ENCODE data around the gene ARSA.
"Not testable (repeated sequence)": the region's sequence is repeated elsewhere in the genome, so short reads cannot be mapped to it uniquely, and the experiment has no call there.

ARSA gene

DNA sequence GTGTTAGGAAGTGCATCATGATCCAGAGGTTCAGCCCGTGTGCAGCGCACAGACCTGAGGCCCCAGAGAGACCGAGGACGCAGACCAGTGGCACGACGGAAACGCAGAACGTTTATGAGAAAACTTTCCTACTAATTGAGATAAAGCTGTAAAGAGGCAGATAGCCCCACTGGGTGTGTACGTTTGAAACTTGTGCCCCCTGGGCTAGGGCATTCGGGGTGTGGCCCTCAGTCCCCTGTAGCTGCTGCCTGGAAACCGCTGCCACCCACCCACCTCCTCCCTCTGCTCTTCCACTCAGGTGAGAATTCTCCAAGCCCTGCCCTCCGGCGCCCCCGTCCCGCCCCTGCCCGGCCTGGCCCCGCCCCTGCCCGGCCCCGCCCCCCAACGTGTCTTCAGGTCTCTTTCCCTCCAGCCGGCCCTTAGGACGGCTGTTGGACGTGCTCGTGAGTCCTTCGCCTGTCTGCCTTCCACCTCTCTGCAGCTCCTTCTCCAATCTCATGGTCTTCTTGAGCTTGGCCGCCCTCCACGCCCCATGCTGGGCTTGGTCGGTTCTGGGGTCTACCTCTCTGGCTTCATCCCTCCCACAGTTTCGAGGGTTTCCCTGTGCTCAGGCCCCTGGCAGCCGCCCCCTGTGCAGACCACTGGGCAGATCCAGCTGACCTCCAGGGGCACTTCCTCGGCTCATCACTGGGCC is 15.3 kb downstream of the ARSA start:
- Histone ChIP-seq H3K9ac (ENCODE audit: low read length) (no peak overlapping the region), H3K27me3 (ENCODE audit: control insufficient read depth, insufficient read depth, low read length) (peaks cover 8% of the 10 kb centered on the region), H3K4me3 (ENCODE audit: low read length) (no peak overlapping the region), H3K9me3 (ENCODE audit: control insufficient read depth, low read depth, low read length) (no peaks in the 10 kb centered on the region), H3K36me3 (ENCODE audit: control insufficient read depth, low read depth, low read length) (no peaks in the 10 kb centered on the region), H3K4me1 (ENCODE audit: control insufficient read depth, low read depth, low read length) (no peaks in the 10 kb centered on the region), H3K27ac (ENCODE audit: low read length) (no peak overlapping the region)

DNA sequence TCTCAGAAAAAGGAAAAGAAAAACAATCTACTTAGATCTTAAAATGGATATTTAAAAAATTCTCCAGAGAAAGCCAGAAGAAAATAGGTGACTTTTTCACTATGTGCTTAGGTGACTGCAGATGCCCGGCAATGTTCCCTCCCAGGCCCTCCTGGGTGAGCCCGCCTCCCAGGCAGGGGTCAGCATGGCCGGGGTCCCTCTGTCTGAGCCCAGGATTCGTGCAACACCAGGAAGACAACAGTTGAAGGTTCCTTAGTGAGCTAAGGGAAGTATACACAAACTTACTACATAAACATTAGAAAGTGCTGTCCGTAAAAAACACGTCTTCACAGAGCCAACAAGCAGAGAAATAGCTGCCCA is 15.8 kb downstream of the ARSA start:
- H3K9me3 ChIP-seq (ENCODE audit: control insufficient read depth, low read depth, low read length), result no peaks in the 10 kb centered on the region
- no peak overlapping the region for H3K9ac ChIP-seq (ENCODE audit: low read length)
- no peak overlapping the region for H3K4me3 ChIP-seq (ENCODE audit: low read length)
- no peak overlapping the region for H3K27ac ChIP-seq (ENCODE audit: low read length)
- H3K36me3 ChIP-seq (ENCODE audit: control insufficient read depth, low read depth, low read length), result no peaks in the 10 kb centered on the region
- H3K4me1 ChIP-seq (ENCODE audit: control insufficient read depth, low read depth, low read length), result no peaks in the 10 kb centered on the region
- H3K27me3 ChIP-seq (ENCODE audit: control insufficient read depth, insufficient read depth, low read length), result peaks cover 8% of the 10 kb centered on the region

DNA sequence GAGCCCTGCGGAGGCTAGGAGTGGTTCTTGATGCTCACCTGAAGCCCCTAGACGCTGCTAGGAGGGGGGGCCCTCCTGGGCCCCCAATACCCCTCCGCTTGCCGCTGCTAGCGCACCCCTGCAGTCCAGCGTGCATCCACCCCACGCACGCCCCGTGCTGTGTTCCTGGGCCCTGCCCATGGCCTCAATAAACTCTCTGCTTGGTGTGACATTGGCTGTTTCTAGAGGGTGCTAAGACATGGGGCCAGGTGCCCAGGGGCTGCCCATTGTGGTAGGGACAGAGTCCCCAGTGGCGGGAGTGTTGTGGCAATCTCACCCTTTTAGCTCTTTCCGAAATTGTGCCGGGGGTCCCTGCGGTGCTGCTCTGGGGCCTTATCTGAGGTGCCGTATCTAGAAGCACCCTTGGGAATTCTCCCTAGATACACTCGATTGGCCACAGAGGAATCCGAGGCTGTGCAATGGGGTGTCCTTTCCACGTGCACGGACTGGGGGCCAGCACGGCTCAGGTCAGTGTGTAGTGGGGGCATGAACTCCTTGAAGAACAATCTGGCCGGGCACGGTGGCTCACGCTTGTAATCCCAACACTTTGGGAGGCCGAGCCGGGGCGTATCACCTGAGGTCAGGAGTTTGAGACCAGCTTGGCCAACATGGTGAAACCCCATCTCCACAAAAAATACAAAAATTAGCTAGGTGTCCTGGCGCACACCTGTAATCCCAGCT is 16.5 kb downstream of the ARSA start:
- H3K4me1 ChIP-seq (ENCODE audit: control insufficient read depth, low read depth, low read length), result no peaks in the 10 kb centered on the region
- H3K4me3 ChIP-seq (ENCODE audit: low read length), result no peak overlapping the region
- no peaks in the 10 kb centered on the region for H3K9me3 ChIP-seq (ENCODE audit: control insufficient read depth, low read depth, low read length)
- H3K27ac ChIP-seq (ENCODE audit: low read length), result no peak overlapping the region
- peaks cover 8% of the 10 kb centered on the region for H3K27me3 ChIP-seq (ENCODE audit: control insufficient read depth, insufficient read depth, low read length)
- H3K36me3 ChIP-seq (ENCODE audit: control insufficient read depth, low read depth, low read length), result no peaks in the 10 kb centered on the region
- no peak overlapping the region for H3K9ac ChIP-seq (ENCODE audit: low read length)

DNA sequence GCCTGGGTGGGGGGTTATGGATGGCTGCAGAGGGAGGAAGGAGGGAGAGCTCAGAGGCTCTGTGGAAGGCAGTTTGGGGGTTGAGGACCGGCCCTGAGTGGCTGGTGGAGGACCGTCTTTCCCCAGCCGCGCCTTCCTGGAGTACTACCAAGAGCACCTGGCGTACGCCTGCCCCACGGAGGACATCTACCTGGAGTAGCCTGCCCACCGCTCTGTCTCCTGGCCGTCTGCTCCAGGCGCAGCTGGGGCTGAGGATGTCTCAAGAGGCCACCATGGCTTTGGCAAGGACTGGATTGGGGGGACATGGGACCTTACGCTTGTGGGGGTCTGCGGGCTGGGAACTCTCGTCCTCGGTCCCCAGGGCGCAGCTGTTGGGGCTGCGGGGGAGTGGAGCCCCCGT is 17.4 kb downstream of the ARSA start:
- Histone ChIP-seq H3K27me3 (ENCODE audit: control insufficient read depth, insufficient read depth, low read length) (peaks cover 8% of the 10 kb centered on the region), H3K9ac (ENCODE audit: low read length) (no peak overlapping the region), H3K9me3 (ENCODE audit: control insufficient read depth, low read depth, low read length) (no peaks in the 10 kb centered on the region), H3K27ac (ENCODE audit: low read length) (no peak overlapping the region), H3K4me1 (ENCODE audit: control insufficient read depth, low read depth, low read length) (no peaks in the 10 kb centered on the region), H3K36me3 (ENCODE audit: control insufficient read depth, low read depth, low read length) (no peaks in the 10 kb centered on the region), H3K4me3 (ENCODE audit: low read length) (no peak overlapping the region)

DNA sequence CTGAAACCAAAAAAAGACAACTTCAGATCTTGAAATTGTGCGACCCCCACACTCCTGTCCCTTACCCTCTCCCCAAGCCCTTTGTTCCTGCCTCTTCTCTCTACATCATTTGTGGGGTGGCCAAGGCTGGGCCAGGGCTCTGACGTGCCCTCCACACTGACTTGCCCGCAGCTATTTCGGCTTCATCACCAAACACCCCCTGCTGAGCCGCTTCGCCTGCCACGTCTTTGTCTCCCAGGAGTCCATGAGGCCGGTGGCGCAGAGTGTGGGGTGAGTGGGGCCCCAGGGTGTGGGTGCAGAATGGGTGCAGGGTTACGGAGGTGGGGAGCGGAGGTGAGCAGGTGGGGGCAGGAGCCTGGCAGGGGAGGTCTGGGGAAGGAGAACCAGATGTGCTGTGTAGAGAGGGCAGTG is 17.9 kb downstream of the ARSA start:
- Histone ChIP-seq H3K9me3 (ENCODE audit: control insufficient read depth, low read depth, low read length) (no peaks in the 10 kb centered on the region), H3K4me3 (ENCODE audit: low read length) (no peak overlapping the region), H3K27ac (ENCODE audit: low read length) (no peak overlapping the region), H3K27me3 (ENCODE audit: control insufficient read depth, insufficient read depth, low read length) (peaks cover 8% of the 10 kb centered on the region), H3K9ac (ENCODE audit: low read length) (no peak overlapping the region), H3K36me3 (ENCODE audit: control insufficient read depth, low read depth, low read length) (no peaks in the 10 kb centered on the region), H3K4me1 (ENCODE audit: control insufficient read depth, low read depth, low read length) (no peaks in the 10 kb centered on the region)

GRCh38 chr22:50609599-50609998 is 18.4 kb downstream of the ARSA start:
- Histone ChIP-seq H3K4me3 (ENCODE audit: low read length) (no peak overlapping the region), H3K9me3 (ENCODE audit: control insufficient read depth, low read depth, low read length) (no peaks in the 10 kb centered on the region), H3K27me3 (ENCODE audit: control insufficient read depth, insufficient read depth, low read length) (peaks cover 8% of the 10 kb centered on the region), H3K9ac (ENCODE audit: low read length) (no peak overlapping the region), H3K4me1 (ENCODE audit: control insufficient read depth, low read depth, low read length) (no peaks in the 10 kb centered on the region), H3K36me3 (ENCODE audit: control insufficient read depth, low read depth, low read length) (no peaks in the 10 kb centered on the region), H3K27ac (ENCODE audit: low read length) (no peak overlapping the region)

DNA sequence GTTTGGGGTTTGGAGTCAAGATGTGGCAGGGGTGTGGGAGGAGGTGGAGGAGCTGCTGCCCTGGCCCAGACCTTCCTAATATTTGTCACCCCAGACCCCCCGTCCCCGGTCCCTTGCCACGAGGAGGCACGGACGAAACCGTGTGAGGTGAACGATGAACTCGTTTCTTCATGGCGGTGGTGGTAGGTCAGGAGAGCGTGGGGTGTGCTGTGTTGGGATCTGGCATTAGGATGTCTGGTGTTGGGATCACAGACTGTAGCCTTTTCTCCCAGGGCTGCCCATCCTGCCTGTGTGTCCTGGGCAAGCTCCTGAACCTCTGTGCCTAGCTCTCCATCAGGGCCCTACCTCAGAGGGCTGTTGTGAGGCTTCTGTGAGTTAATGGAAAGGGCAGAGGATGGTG is 19.0 kb downstream of the ARSA start:
- Histone ChIP-seq H3K27me3 (ENCODE audit: control insufficient read depth, insufficient read depth, low read length) (peaks cover 8% of the 10 kb centered on the region), H3K4me3 (ENCODE audit: low read length) (no peak overlapping the region), H3K9me3 (ENCODE audit: control insufficient read depth, low read depth, low read length) (no peaks in the 10 kb centered on the region), H3K27ac (ENCODE audit: low read length) (no peak overlapping the region), H3K9ac (ENCODE audit: low read length) (no peak overlapping the region), H3K4me1 (ENCODE audit: control insufficient read depth, low read depth, low read length) (no peaks in the 10 kb centered on the region), H3K36me3 (ENCODE audit: control insufficient read depth, low read depth, low read length) (no peaks in the 10 kb centered on the region)

GRCh38 chr22:50608058-50608840 is 19.7 kb downstream of the ARSA start:
- H3K4me3 ChIP-seq (ENCODE audit: low read length); H3K9ac ChIP-seq (ENCODE audit: low read length); H3K36me3 ChIP-seq (ENCODE audit: control insufficient read depth, low read depth, low read length); H3K27ac ChIP-seq (ENCODE audit: low read length); H3K4me1 ChIP-seq (ENCODE audit: control insufficient read depth, low read depth, low read length); H3K27me3 ChIP-seq (ENCODE audit: control insufficient read depth, insufficient read depth, low read length); H3K9me3 ChIP-seq (ENCODE audit: control insufficient read depth, low read depth, low read length): not testable (repeated sequence)

DNA sequence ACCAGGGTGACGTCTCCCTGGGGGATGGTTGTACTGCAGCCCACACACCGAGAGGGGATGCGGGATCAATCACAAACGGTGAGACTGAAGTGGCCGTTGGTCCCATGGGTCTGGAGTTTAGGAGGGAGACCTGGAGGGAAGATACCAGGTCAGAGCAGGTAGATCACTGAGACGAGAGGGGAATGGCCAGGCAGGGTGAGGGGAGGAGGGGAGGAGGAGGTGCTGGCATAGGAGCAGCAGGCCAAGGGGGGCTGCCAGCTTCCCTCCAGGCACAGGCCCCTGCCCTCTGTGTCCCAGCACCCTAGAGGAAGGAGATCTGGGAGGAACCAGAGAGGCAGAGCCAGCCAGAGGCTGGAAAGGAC is 20.3 kb downstream of the ARSA start:
- Histone ChIP-seq H3K9me3 (ENCODE audit: control insufficient read depth, low read depth, low read length) (no peaks in the 10 kb centered on the region), H3K4me1 (ENCODE audit: control insufficient read depth, low read depth, low read length) (no peaks in the 10 kb centered on the region), H3K9ac (ENCODE audit: low read length) (no peak overlapping the region), H3K36me3 (ENCODE audit: control insufficient read depth, low read depth, low read length) (no peaks in the 10 kb centered on the region), H3K27ac (ENCODE audit: low read length) (no peak overlapping the region), H3K4me3 (ENCODE audit: low read length) (no peak overlapping the region), H3K27me3 (ENCODE audit: control insufficient read depth, insufficient read depth, low read length) (peaks cover 2% of the 10 kb centered on the region)

- no peaks in the 10 kb centered on the region for H3K4me1 ChIP-seq (ENCODE audit: control insufficient read depth, low read depth, low read length)
- no peak overlapping the region for H3K27ac ChIP-seq (ENCODE audit: low read length)
- H3K4me3 ChIP-seq (ENCODE audit: low read length), result no peak overlapping the region
- no peak overlapping the region for H3K9ac ChIP-seq (ENCODE audit: low read length)
- no peaks in the 10 kb centered on the region for H3K9me3 ChIP-seq (ENCODE audit: control insufficient read depth, low read depth, low read length)
- H3K27me3 ChIP-seq (ENCODE audit: control insufficient read depth, insufficient read depth, low read length), result peaks cover 8% of the 10 kb centered on the region
- no peaks in the 10 kb centered on the region for H3K36me3 ChIP-seq (ENCODE audit: control insufficient read depth, low read depth, low read length)
These were observed 20.9 kb downstream of the ARSA start for GRCh38 chr22:50606946-50607658.

GRCh38 chr22:50606165-50606945 is 21.6 kb downstream of the ARSA start:
- no peak overlapping the region for H3K4me3 ChIP-seq (ENCODE audit: low read length)
- no peaks in the 10 kb centered on the region for H3K4me1 ChIP-seq (ENCODE audit: control insufficient read depth, low read depth, low read length)
- H3K27ac ChIP-seq (ENCODE audit: low read length), result no peak overlapping the region
- H3K36me3 ChIP-seq (ENCODE audit: control insufficient read depth, low read depth, low read length), result no peaks in the 10 kb centered on the region
- no peaks in the 10 kb centered on the region for H3K9me3 ChIP-seq (ENCODE audit: control insufficient read depth, low read depth, low read length)
- H3K9ac ChIP-seq (ENCODE audit: low read length), result no peak overlapping the region
- peaks cover 15% of the 10 kb centered on the region for H3K27me3 ChIP-seq (ENCODE audit: control insufficient read depth, insufficient read depth, low read length)

Data from iPS-18a (cell line).